Hepatocyte (in vitro differentiated cells): ENCODE measurements around the gene MEF2C. TPM values are rescaled to one million over a fixed set of nuclear protein-coding genes. Genes with fewer than 3 reads are reported as not detected.

Experiments used
- DNase-seq: peaks from one replicate; pipeline ENCODE4 v3.0.0-alpha.2; 2016; ENCODE audit warnings: low spot score
- H2AFZ ChIP-seq: fragments of 200-600 bp; sonication (generic); 2 replicates; pipeline ENCODE4 v1.6.0; 2016; ENCODE audit warnings: antibody characterized with exemption, mild to moderate bottlenecking
- H3K27ac ChIP-seq: fragments of 200-600 bp; sonication (generic); 2 replicates; pipeline ENCODE4 v1.5.1; 2016; ENCODE audit warnings: mild to moderate bottlenecking
- H3K27me3 ChIP-seq: fragments of 200-600 bp; sonication (generic); 2 replicates; pipeline ENCODE4 v1.6.1; 2016
- H3K36me3 ChIP-seq: fragments of 200-600 bp; sonication (generic); replicated peaks from 2 replicates; pipeline ENCODE4 v1.5.1; 2016; ENCODE audit warnings: low read depth; ENCODE audit not compliant: insufficient read depth
- H3K4me1 ChIP-seq: fragments of 200-600 bp; sonication (generic); 2 replicates; pipeline ENCODE4 v1.5.1; 2016; ENCODE audit warnings: mild to moderate bottlenecking, moderate library complexity; ENCODE audit not compliant: insufficient read depth
- H3K4me2 ChIP-seq: fragments of 200-600 bp; sonication (generic); 2 replicates; pipeline ENCODE4 v1.6.0; 2016
- H3K4me3 ChIP-seq: fragments of 200-600 bp; sonication (generic); 2 replicates; pipeline ENCODE4 v1.5.1; 2016; ENCODE audit warnings: mild to moderate bottlenecking
- H3K79me2 ChIP-seq: fragments of 200-600 bp; sonication (generic); 2 replicates; pipeline ENCODE4 v1.6.0; 2017; ENCODE audit warnings: mild to moderate bottlenecking
- H3K9me2 ChIP-seq: fragments of 200-600 bp; sonication (generic); replicated peaks from 2 replicates; pipeline ENCODE4 v1.6.0; 2017; ENCODE audit warnings: mild to moderate bottlenecking; ENCODE audit not compliant: insufficient read depth
- H3K9me3 ChIP-seq: fragments of 200-600 bp; sonication (generic); 2 replicates; pipeline ENCODE4 v1.5.1; 2016; ENCODE audit warnings: low read depth, mild to moderate bottlenecking
- H4K20me1 ChIP-seq: fragments of 200-600 bp; sonication (generic); 2 replicates; pipeline ENCODE4 v1.6.0; 2016; ENCODE audit warnings: mild to moderate bottlenecking; ENCODE audit not compliant: insufficient read depth, poor library complexity, severe bottlenecking
- EZH2 ChIP-seq: fragments of 200-600 bp; sonication (generic); IDR thresholded peaks from 2 replicates; pipeline ENCODE4 v1.6.1; 2016; ENCODE audit warnings: antibody characterized with exemption, mild to moderate bottlenecking, borderline replicate concordance
- EZH2phosphoT487 ChIP-seq: fragments of 200-600 bp; sonication (generic); IDR thresholded peaks from one replicate; pipeline ENCODE4 v1.6.1; 2018; ENCODE audit warnings: antibody characterized with exemption, mild to moderate bottlenecking, low read depth, moderate library complexity; ENCODE audit not compliant: unreplicated experiment, severe bottlenecking
- WGBS: methylation state at CpG from one replicate; pipeline ENCODE4 v1.1.6; 2016; ENCODE audit warnings: low lambda C conversion rate; ENCODE audit errors: missing lambda C conversion rate; 5-methylcytosine and 5-hydroxymethylcytosine counted together
- polyA plus RNA-seq: library from polyadenylated mRNA; unstranded; fragments of >200 nt; fragmentation: Nextera tagmentation; extraction: Ambion mirVana; gene quantifications from 2 replicates; pipeline ENCODE4 v1.2.1, GENCODE V29; 2016
- total RNA-seq: library from RNA; depleted of rRNA; stranded (reverse); fragments of >200 nt; gene quantifications from 2 replicates; pipeline ENCODE4 v1.2.3, GENCODE V29; 2014
- TF ChIP-seq, protein P1 (sequence below): fragments of 200-600 bp; sonication (generic); IDR thresholded peaks from 2 replicates; pipeline ENCODE4 v1.5.1; 2016; ENCODE audit warnings: antibody characterized with exemption, mild to moderate bottlenecking; ENCODE audit not compliant: poor library complexity

The MEF2C gene
- total RNA-seq (11.0 and 14.6 TPM in 2 replicates), polyA plus RNA-seq (5.9 and 6.0 TPM in 2 replicates)

DNA sequence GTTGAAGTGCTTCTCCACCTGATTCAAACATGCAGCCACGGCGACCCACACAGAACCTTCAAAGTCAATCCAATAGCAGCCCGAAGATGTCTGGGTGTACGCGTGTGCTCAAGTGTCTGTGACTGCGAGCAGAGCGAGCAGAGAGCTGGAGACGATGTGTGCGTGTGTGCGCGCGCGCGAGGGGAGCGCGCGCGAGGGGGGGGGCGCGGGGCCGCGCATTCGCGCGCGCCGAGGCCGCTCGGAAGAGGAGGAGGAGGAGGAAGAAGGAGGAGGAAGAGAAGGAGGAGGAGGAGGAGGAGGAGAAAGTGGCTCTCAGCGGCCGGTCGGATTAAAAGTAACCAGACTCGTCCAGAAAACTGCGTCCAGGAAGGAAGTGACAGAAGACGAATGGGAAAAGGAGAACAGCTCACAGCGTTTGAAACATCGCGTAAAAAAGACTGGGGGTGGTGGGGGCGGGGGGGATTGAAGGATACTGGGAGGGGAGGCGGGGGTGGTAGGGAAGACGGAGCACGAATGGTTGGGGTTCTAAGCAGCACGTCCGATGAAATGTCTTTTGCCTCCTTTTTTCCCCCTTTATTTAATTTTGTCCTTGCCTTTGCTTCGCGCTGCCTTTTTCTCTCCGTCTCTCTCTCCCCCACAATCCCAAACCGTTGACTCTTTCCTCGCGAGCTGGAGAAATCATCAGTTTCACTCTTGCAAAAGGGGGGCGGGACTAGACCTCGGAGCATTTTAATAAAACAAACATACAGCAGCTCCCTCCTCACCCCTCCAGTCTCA lies at the start of gene MEF2C:
MEF2C (minus strand) TSS at position 126 of the 777 bp plus-strand sequence. CDS start 59,396 bp downstream, outside the sequence.
- H3K4me2 ChIP-seq: peak within 1 kb of the TSS; percentile 86
- H2AFZ ChIP-seq: peak within 1 kb of the TSS; percentile 66
- WGBS: 2% methylated on average over 30 of the region's 52 CpGs

DNA sequence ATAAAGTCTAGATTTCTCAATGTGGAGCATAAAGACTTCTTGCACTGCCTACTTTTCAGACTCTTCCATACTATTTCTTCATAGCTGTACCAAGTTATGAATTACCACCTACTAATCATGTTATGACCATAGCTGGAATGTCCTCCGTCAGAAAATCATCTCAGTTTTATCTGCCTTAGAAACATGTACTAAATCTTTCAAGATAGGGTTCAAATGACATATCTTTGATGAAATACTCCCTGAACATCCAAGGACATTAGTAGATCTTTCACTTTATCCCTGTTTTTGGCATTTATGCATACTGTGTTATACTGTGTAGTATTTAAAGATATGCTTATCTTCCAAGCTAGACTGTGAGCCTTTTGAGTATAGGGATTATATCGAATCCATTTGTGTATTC lies 49.6 kb upstream of the MEF2C start:
- 58% methylated on average over 2 of the region's 2 CpGs for WGBS
- H3K36me3 ChIP-seq: no peaks in the 10 kb centered on the region
- H3K4me2 ChIP-seq: no peak overlapping the region
- no peaks in the 10 kb centered on the region for H3K9me2 ChIP-seq
- no peak overlapping the region for H3K27ac ChIP-seq
- H3K79me2 ChIP-seq: no peaks in the 10 kb centered on the region
- H4K20me1 ChIP-seq: no peaks in the 10 kb centered on the region
- no peaks in the 10 kb centered on the region for H3K4me1 ChIP-seq
- no peak overlapping the region for H3K4me3 ChIP-seq
- no peak overlapping the region for H2AFZ ChIP-seq
- DNase-seq: no peak
- no peaks in the 10 kb centered on the region for H3K9me3 ChIP-seq
- H3K27me3 ChIP-seq: no peaks in the 10 kb centered on the region
- TF ChIP-seq EZH2phosphoT487 (no peak), EZH2 (no peak)
- TF ChIP-seq, protein P1, sequence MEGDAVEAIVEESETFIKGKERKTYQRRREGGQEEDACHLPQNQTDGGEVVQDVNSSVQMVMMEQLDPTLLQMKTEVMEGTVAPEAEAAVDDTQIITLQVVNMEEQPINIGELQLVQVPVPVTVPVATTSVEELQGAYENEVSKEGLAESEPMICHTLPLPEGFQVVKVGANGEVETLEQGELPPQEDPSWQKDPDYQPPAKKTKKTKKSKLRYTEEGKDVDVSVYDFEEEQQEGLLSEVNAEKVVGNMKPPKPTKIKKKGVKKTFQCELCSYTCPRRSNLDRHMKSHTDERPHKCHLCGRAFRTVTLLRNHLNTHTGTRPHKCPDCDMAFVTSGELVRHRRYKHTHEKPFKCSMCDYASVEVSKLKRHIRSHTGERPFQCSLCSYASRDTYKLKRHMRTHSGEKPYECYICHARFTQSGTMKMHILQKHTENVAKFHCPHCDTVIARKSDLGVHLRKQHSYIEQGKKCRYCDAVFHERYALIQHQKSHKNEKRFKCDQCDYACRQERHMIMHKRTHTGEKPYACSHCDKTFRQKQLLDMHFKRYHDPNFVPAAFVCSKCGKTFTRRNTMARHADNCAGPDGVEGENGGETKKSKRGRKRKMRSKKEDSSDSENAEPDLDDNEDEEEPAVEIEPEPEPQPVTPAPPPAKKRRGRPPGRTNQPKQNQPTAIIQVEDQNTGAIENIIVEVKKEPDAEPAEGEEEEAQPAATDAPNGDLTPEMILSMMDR: no peak

More for the DNA sequence above, at the start of gene MEF2C:
- peak; percentile 70 for DNase-seq
- H3K9me3 ChIP-seq: no peaks in the 10 kb centered on the region
- H3K79me2 ChIP-seq: no peaks in the 10 kb centered on the region
- peak within 1 kb of the TSS; percentile 74 for H3K4me3 ChIP-seq
- H3K27me3 ChIP-seq: peaks cover 7% of the 10 kb centered on the region
- no peaks in the 10 kb centered on the region for H3K4me1 ChIP-seq
- H3K36me3 ChIP-seq: no peaks in the 10 kb centered on the region
- TF ChIP-seq, protein P1: no peak
- TF ChIP-seq EZH2phosphoT487 (no peak), EZH2 (no peak)
- peak within 1 kb of the TSS; percentile 78 for H3K27ac ChIP-seq
- no peaks in the 10 kb centered on the region for H4K20me1 ChIP-seq
- no peaks in the 10 kb centered on the region for H3K9me2 ChIP-seq

DNA sequence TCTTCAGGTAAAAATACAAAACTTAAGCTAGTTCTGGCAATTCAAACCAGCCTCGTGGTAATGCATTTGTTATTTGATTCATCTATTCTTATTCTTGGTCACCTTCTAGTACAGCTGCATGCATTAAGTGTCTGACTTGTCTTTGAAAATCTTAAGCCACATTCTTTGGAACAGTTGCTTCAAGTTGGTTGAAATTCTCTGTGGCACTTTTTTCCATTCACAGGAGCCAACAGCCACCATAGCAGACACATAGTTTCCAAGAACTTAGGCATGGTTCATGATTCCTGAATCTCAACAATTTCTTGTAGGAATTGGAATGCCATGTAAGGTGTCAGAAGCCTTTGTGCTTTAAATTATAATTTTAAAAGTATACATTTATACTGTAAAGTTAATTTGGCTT lies 47.4 kb upstream of the MEF2C start:
- no peak for DNase-seq
- H3K27me3 ChIP-seq: no peaks in the 10 kb centered on the region
- H3K9me3 ChIP-seq: no peaks in the 10 kb centered on the region
- no peaks in the 10 kb centered on the region for H3K9me2 ChIP-seq
- no peak overlapping the region for H3K4me3 ChIP-seq
- H3K27ac ChIP-seq: no peak overlapping the region
- no peaks in the 10 kb centered on the region for H4K20me1 ChIP-seq
- H3K4me2 ChIP-seq: no peak overlapping the region
- WGBS: 95% methylated on average over 1 of the region's 1 CpG
- H2AFZ ChIP-seq: no peak overlapping the region
- peaks cover 6% of the 10 kb centered on the region for H3K4me1 ChIP-seq
- H3K79me2 ChIP-seq: no peaks in the 10 kb centered on the region
- H3K36me3 ChIP-seq: no peaks in the 10 kb centered on the region
- no peak for TF ChIP-seq EZH2phosphoT487
- no peak for TF ChIP-seq EZH2
- TF ChIP-seq, protein P1: no peak
